GM10266 (cell line): ENCODE measurements around the gene TRIB2.

Source experiments
- DNase-seq: peaks from one replicate; pipeline ENCODE4 v3.0.0; 2012; ENCODE audit errors: extremely low spot score
- TF ChIP-seq, protein P1 (sequence below): IDR thresholded peaks from 2 replicates; pipeline ENCODE4 v1.5.1; 2012; ENCODE audit warnings: mild to moderate bottlenecking, low read depth; ENCODE audit not compliant: control insufficient read depth, insufficient read depth; ENCODE audit errors: missing control alignments

TRIB2 gene

GRCh38 chr2:12705230-12705629, 11.5 kb upstream of the TRIB2 start:
- no peak for DNase-seq
- TF ChIP-seq, protein P1, sequence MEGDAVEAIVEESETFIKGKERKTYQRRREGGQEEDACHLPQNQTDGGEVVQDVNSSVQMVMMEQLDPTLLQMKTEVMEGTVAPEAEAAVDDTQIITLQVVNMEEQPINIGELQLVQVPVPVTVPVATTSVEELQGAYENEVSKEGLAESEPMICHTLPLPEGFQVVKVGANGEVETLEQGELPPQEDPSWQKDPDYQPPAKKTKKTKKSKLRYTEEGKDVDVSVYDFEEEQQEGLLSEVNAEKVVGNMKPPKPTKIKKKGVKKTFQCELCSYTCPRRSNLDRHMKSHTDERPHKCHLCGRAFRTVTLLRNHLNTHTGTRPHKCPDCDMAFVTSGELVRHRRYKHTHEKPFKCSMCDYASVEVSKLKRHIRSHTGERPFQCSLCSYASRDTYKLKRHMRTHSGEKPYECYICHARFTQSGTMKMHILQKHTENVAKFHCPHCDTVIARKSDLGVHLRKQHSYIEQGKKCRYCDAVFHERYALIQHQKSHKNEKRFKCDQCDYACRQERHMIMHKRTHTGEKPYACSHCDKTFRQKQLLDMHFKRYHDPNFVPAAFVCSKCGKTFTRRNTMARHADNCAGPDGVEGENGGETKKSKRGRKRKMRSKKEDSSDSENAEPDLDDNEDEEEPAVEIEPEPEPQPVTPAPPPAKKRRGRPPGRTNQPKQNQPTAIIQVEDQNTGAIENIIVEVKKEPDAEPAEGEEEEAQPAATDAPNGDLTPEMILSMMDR = no peak

- TF ChIP-seq, protein P1 = no peak
- DNase-seq = no peak
These were observed 11.0 kb upstream of the TRIB2 start for GRCh38 chr2:12705742-12706141.

GRCh38 chr2:12708508-12709206, 8.1 kb upstream of the TRIB2 start:
- TF ChIP-seq, protein P1 = no peak
- DNase-seq = no peak

GRCh38 chr2:12709207-12709522, 7.6 kb upstream of the TRIB2 start:
- DNase-seq = no peak
- TF ChIP-seq, protein P1 = no peak

DNA sequence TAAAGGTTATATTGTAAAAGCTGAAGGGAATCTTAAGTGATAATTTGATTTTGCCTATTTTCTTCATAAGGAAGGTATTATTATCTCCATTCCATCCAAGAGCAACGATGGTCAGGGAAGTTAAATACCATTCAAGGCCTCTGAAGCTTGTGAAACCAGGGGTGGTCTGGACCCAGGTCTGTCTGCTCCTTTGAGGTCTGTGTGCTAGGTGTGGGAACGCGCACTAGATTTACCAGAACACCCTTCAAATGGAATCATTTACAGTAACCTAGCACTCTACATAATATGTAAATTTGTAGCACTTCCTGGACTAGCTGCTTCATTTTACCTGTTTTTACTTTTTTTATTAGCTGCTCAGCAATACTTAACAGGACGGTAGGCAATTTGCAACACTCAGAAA, 6.4 kb upstream of the TRIB2 start:
- TF ChIP-seq, protein P1 = no peak
- DNase-seq = no peak

GRCh38 chr2:12711339-12711738, 5.4 kb upstream of the TRIB2 start:
- TF ChIP-seq, protein P1 = no peak
- DNase-seq = no peak

GRCh38 chr2:12712881-12713280, 3.9 kb upstream of the TRIB2 start:
- TF ChIP-seq, protein P1 = no peak
- no peak for DNase-seq
